Thoracic aorta (tissue), 2 donors: ENCODE measurements around the gene SAMD5. TPM values are rescaled to one million over a fixed set of nuclear protein-coding genes. Genes with fewer than 3 reads are reported as not detected.
"Not testable (repeated sequence)": the region's sequence is repeated elsewhere in the genome, so short reads cannot be mapped to it uniquely, and the experiment has no call there.

Experiments used
- ATAC-seq: fragments of 150-250 bp; one replicate; pipeline ENCODE4 v1.8.0; 2017; ENCODE audit warnings: low read depth; ENCODE audit not compliant: insufficient number of reproducible peaks, low FRiP score
- DNase-seq: peaks from one replicate; pipeline ENCODE4 v3.0.0-alpha.2; 2020; ENCODE audit warnings: low spot score
- H3K27ac ChIP-seq, 2 donors: fragments of 200-600 bp; sonication (generic); 1 replicate in 1 of 2; 2 replicates in 1 of 2; pipeline ENCODE4 v1.5.1; 2016; ENCODE audit warnings: mild to moderate bottlenecking in 2 of 2, moderate library complexity in 2 of 2
- H3K27me3 ChIP-seq: fragments of 200-600 bp; sonication (generic); replicated peaks from 2 replicates; pipeline ENCODE4 v1.6.0; 2016; ENCODE audit warnings: mild to moderate bottlenecking; ENCODE audit not compliant: insufficient read depth
- H3K36me3 ChIP-seq: fragments of 200-600 bp; sonication (generic); one replicate; pipeline ENCODE4 v1.5.1; 2016
- H3K4me1 ChIP-seq, 2 donors: fragments of 200-600 bp; sonication (generic); 1 replicate in 1 of 2; 2 replicates in 1 of 2; pipeline versions ENCODE4 v1.5.1 to v1.6.0; 2016; ENCODE audit warnings: low read depth in 2 of 2, mild to moderate bottlenecking in 1 of 2; ENCODE audit not compliant: control insufficient read depth in 1 of 2
- H3K4me3 ChIP-seq: fragments of 200-600 bp; sonication (generic); 2 replicates; pipeline ENCODE4 v1.5.1; 2016; ENCODE audit warnings: mild to moderate bottlenecking
- H3K9me3 ChIP-seq: fragments of 200-600 bp; sonication (generic); 2 replicates; pipeline ENCODE4 v1.5.1; 2016
- total RNA-seq, 2 donors: library from RNA; depleted of rRNA; stranded (reverse); fragments of >200 nt; gene quantifications; one replicate each; pipeline versions ENCODE4 v1.1.0 to v1.2.3, GENCODE V29; 2016
- TF ChIP-seq, protein P1 (sequence below): fragments of 200-600 bp; sonication (generic); IDR thresholded peaks from one replicate; pipeline ENCODE4 v1.5.1; 2019; ENCODE audit warnings: antibody characterized with exemption

SAMD5 gene
- total RNA-seq, 2 donors from 2014 or later, result 1.6 to 4.7 TPM

DNA sequence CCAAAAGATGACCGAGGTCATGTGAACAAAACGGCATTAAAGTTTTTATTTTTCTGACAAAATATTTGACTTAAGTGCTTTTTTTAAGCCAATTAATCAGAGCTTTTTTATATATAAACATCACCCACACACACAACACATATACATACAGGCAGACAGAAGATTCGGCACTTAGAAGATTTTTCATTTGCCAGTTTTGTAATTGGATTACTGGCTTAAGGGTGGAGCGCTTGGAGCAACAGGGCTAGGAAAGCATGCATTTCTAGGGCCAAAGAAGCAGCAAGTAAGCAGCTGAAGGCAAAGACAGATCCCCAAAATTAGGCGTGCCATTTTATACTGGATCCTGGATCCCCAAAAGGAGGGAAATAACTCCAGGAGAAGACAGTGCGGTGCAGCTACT lies 30.3 kb downstream of the SAMD5 start:
- no peaks in the 10 kb centered on the region for H3K4me1 ChIP-seq
- H3K27me3 ChIP-seq, result no peaks in the 10 kb centered on the region

DNA sequence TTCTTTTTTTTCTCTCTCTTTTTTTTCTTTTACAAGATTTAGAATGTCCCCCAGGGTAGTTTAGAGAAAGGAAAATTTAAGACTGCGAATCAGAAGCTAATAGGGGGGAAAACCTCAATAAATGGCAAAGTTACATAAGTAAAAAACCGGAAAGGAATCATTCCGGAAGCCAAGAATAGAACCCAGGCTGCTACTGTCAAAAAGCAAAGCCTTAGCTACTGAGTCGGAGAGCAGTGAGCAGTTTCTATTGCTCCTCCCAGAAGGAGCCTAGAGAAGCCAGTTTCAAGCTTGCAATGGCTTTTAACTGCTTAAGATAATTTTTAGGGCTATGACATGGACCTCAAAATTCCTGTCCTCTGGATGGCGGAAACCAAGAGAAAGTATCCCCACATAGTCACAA lies 31.6 kb downstream of the SAMD5 start:
- no peak for DNase-seq
- H3K36me3 ChIP-seq, result no peaks in the 10 kb centered on the region
- ATAC-seq, result no peak
- H3K9me3 ChIP-seq, result no peaks in the 10 kb centered on the region
- H3K27me3 ChIP-seq, result no peaks in the 10 kb centered on the region
- TF ChIP-seq, protein P1, sequence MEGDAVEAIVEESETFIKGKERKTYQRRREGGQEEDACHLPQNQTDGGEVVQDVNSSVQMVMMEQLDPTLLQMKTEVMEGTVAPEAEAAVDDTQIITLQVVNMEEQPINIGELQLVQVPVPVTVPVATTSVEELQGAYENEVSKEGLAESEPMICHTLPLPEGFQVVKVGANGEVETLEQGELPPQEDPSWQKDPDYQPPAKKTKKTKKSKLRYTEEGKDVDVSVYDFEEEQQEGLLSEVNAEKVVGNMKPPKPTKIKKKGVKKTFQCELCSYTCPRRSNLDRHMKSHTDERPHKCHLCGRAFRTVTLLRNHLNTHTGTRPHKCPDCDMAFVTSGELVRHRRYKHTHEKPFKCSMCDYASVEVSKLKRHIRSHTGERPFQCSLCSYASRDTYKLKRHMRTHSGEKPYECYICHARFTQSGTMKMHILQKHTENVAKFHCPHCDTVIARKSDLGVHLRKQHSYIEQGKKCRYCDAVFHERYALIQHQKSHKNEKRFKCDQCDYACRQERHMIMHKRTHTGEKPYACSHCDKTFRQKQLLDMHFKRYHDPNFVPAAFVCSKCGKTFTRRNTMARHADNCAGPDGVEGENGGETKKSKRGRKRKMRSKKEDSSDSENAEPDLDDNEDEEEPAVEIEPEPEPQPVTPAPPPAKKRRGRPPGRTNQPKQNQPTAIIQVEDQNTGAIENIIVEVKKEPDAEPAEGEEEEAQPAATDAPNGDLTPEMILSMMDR, result no peak
- H3K27ac ChIP-seq, result no peak overlapping the region
- H3K4me1 ChIP-seq, result no peaks in the 10 kb centered on the region
- no peak overlapping the region for H3K4me3 ChIP-seq

More for the DNA sequence above, 30.3 kb downstream of the SAMD5 start:
- Histone ChIP-seq H3K4me3 (no peak overlapping the region), H3K9me3 (no peaks in the 10 kb centered on the region), H3K36me3 (no peaks in the 10 kb centered on the region), H3K27ac (no peak overlapping the region)
- ATAC-seq (no peak), DNase-seq (no peak)
- TF ChIP-seq, protein P1, result no peak

DNA sequence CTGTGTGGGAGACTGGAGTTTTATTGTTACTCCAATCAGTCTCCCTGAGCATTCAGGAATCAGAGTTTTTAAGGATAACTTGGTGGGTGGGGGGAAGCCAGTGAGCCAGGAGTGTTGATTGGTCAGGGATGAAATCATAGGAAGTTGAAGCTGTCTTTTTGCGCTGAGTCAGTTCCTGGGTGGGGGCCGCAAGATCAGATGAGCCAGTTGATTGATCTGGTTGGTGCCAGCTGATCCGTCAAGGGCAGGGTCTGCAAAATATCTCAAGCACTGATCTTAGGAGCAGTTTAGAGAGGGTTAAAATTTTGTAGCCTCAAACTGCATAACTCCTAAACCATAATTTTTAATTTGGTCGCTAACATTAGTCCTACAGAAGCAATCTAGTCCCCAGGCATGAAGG lies 33.9 kb downstream of the SAMD5 start:
- not testable (repeated sequence) for H3K27ac ChIP-seq, H3K4me3 ChIP-seq, H3K9me3 ChIP-seq, H3K27me3 ChIP-seq, ATAC-seq, H3K36me3 ChIP-seq, DNase-seq, H3K4me1 ChIP-seq

DNA sequence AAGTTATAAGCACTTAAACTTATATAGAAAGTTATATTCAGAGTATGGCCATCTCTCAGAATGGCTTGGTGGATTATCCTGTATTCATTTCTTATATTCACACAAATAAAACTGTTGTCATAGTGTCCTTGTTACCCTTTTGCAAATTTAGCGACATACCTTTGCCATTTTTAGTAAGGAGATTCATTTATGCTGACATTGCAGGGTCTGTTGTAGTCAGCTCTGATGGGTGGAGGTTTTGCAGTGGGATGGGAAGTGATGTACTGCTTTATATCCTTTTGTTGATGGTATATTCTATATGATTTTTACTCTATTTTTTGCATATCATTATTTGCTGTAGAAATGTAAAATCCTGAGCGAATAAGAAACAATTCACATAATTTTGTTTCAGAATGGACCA lies 35.9 kb downstream of the SAMD5 start:
- Histone ChIP-seq H3K4me3 (no peak overlapping the region), H3K9me3 (no peaks in the 10 kb centered on the region), H3K36me3 (no peaks in the 10 kb centered on the region), H3K4me1 (peaks cover 4 to 9% of the 10 kb centered on the region in 2 donors), H3K27me3 (no peaks in the 10 kb centered on the region), H3K27ac (no peak overlapping the region)
- TF ChIP-seq, protein P1, result no peak
- ATAC-seq (no peak), DNase-seq (no peak)

DNA sequence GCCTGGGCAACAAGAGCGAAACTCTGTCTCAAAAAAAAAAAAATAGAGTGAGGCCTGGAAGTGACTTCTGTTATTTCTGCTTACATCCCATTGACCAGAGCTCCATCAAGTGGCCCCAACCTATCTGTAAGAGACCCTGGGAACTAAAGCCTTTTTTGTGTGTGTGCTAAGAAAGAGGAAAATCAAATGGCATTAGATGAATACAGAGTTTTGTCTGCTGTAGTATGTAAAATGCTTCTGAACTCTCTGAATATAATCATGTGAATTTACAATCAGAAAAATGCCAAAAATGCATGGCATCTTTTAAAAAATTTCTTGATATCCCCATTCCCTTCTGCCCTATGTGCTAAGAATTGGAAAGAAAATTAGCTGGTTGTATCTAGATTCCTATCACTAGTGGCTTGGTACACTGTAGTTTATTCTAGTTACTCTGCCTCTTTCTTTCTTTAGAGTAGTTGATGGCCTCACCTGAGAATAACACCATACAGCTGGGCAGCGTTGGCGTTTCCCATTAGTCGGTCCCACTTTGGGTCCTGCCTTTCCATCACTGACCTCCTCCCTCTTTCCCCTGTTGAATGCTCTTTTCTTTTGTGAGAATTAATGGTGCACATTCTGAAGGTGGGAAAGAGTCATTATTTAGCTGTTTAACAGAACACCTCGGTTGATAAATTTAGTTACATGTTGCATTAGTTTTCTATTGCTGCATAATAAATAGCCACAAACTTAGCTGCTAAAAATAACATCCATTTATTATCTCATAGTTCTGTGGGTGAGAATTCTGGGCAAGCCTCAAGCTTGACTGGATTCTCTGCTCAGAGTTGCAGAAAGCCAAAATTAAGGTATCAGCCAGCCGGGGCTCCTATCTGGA lies 38.2 kb downstream of the SAMD5 start:
- Histone ChIP-seq H3K27me3 (no peaks in the 10 kb centered on the region), H3K4me3 (no peak overlapping the region), H3K27ac (no peak overlapping the region), H3K9me3 (no peaks in the 10 kb centered on the region), H3K4me1 (peaks cover 4 to 9% of the 10 kb centered on the region in 2 donors), H3K36me3 (no peaks in the 10 kb centered on the region)
- no peak for DNase-seq
- TF ChIP-seq, protein P1, result no peak
- no peak for ATAC-seq
